Ammon's horn (tissue), 1 donor: Measurements from ENCODE around the gene FIG4.
"Not testable (repeated sequence)": the region's sequence is repeated elsewhere in the genome, so short reads cannot be mapped to it uniquely, and the experiment has no call there.

Source experiments
- DNase-seq: peaks from one replicate; pipeline ENCODE4 v3.0.0-alpha.2; 2016; ENCODE audit warnings: low spot score

Gene FIG4

GRCh38 chr6:109760208-109760607 lies 69.1 kb downstream of the FIG4 start:
- no peak for DNase-seq

- DNase-seq: no peak
Measured at GRCh38 chr6:109762166-109762565, 71.1 kb downstream of the FIG4 start.

GRCh38 chr6:109762769-109763441 lies 71.8 kb downstream of the FIG4 start:
- no peak for DNase-seq

GRCh38 chr6:109766167-109766566 lies 75.1 kb downstream of the FIG4 start:
- DNase-seq: no peak

- no peak for DNase-seq
Measured at GRCh38 chr6:109767961-109768360, 76.9 kb downstream of the FIG4 start.

GRCh38 chr6:109768485-109768884 lies 77.4 kb downstream of the FIG4 start:
- DNase-seq: no peak

GRCh38 chr6:109769213-109769612 lies 78.1 kb downstream of the FIG4 start:
- no peak for DNase-seq

GRCh38 chr6:109770047-109770446 lies 79.0 kb downstream of the FIG4 start:
- DNase-seq: no peak

- DNase-seq: no peak
Measured at GRCh38 chr6:109770779-109771178, 79.7 kb downstream of the FIG4 start.

GRCh38 chr6:109771939-109772755 lies 81.1 kb downstream of the FIG4 start:
- DNase-seq: not testable (repeated sequence)

GRCh38 chr6:109772883-109773431 lies 81.9 kb downstream of the FIG4 start:
- no peak for DNase-seq

- DNase-seq: no peak
Measured at GRCh38 chr6:109781001-109781400, 89.9 kb downstream of the FIG4 start.

GRCh38 chr6:109782491-109782999 lies 91.4 kb downstream of the FIG4 start:
- no peak for DNase-seq

- DNase-seq: no peak
Measured at GRCh38 chr6:109783250-109783986, 92.3 kb downstream of the FIG4 start.

GRCh38 chr6:109787312-109787711 lies 96.2 kb downstream of the FIG4 start:
- DNase-seq: no peak

GRCh38 chr6:109788687-109789086 lies 97.6 kb downstream of the FIG4 start:
- no peak for DNase-seq

GRCh38 chr6:109790131-109790530 lies 99.0 kb downstream of the FIG4 start:
- no peak for DNase-seq

GRCh38 chr6:109791301-109791700 lies 100.2 kb downstream of the FIG4 start:
- peak; percentile 25 for DNase-seq

GRCh38 chr6:109793021-109793420 lies 101.9 kb downstream of the FIG4 start:
- no peak for DNase-seq

GRCh38 chr6:109793792-109794191 lies 102.7 kb downstream of the FIG4 start:
- DNase-seq: peak; percentile 38

- DNase-seq: no peak
Measured at GRCh38 chr6:109794201-109794923, 103.3 kb downstream of the FIG4 start.
